Hematopoietic multipotent progenitor cell (in vitro differentiated cells): ENCODE results near the gene NDUFAB1. TPM values are rescaled to one million over a fixed set of nuclear protein-coding genes. Genes with fewer than 3 reads are reported as not detected.
"Not testable (repeated sequence)": the region's sequence is repeated elsewhere in the genome, so short reads cannot be mapped to it uniquely, and the experiment has no call there.

Experiments
- DNase-seq, 3 donors: peaks; one replicate each; pipeline ENCODE4 v3.0.0-alpha.2; 2011 to 2015; ENCODE audit warnings: low read depth in 2 of 3, low spot score in 2 of 3
- total RNA-seq: library from RNA; depleted of rRNA; stranded (reverse); fragments of >200 nt; gene quantifications from one replicate; pipeline ENCODE4 v1.2.3, GENCODE V29; 2012

NDUFAB1 gene
- total RNA-seq, 1 donor, result 84.6 TPM

DNA sequence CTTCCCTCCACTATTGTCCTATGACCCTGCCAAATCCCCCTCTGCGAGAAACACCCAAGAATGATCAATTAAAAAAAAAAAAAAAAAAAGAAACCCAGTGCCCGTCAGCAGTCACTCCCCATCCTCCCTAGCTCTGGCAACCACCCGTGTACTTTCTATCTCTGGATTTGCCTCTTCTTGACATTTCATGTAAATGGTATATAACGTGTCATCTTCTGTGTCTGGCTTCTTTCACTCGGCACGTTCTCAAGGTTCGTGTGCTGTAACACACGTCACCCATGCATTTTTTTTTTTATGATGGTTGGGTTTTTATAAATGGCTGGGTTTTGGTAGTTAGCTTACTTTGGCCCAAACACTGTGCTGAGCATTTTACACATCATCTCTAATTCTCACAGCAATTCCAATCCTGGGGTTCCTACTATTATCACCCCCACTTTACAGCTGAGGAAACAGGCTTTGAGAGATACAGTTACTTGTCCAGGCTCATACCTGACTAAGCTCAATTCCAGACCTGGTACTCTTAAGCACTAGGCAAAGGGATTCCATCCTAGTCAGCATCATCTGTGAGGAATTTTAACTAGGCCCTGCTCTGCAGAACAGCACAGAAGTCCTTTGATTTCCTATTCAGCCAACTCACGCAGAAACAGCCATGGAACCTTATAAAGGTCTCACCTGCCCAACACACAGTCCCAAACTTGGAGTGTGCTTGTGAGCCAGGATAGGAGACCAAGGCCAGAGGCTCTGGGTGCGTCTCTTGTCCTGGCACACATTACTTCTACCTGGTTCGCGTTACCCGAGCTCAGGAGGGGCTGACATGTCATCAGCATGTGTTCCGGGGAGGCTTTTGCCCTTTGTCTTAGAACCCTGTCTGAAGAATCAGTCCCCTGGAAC is 11.7 kb downstream of the NDUFAB1 start:
- DNase-seq, result no peak

- not testable (repeated sequence) for DNase-seq
These were observed 12.8 kb downstream of the NDUFAB1 start for GRCh38 chr16:23583271-23583670.

DNA sequence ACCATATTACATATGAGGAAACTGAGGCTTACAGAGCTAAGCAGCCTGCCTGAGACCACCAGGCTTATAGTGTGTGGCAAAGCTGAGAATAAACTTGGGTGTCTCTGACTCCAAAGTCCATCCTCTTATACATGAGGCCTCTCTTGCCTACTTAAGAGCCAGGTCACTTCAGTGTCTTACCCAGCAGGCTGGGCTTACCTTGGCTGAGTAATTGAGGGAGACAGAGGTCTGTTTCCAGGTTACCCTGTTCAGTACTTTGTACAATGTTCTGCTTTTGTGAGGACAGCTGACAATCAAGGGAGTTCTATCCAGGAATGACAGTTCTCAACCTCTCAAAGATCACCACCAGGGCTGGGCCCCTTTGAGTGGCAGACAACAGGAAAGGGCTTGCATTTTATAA is 14.4 kb downstream of the NDUFAB1 start:
- no peak for DNase-seq

- no peak for DNase-seq
These were observed 15.7 kb downstream of the NDUFAB1 start for GRCh38 chr16:23580391-23580790.

GRCh38 chr16:23579371-23579770 is 16.7 kb downstream of the NDUFAB1 start:
- DNase-seq, result no peak

DNA sequence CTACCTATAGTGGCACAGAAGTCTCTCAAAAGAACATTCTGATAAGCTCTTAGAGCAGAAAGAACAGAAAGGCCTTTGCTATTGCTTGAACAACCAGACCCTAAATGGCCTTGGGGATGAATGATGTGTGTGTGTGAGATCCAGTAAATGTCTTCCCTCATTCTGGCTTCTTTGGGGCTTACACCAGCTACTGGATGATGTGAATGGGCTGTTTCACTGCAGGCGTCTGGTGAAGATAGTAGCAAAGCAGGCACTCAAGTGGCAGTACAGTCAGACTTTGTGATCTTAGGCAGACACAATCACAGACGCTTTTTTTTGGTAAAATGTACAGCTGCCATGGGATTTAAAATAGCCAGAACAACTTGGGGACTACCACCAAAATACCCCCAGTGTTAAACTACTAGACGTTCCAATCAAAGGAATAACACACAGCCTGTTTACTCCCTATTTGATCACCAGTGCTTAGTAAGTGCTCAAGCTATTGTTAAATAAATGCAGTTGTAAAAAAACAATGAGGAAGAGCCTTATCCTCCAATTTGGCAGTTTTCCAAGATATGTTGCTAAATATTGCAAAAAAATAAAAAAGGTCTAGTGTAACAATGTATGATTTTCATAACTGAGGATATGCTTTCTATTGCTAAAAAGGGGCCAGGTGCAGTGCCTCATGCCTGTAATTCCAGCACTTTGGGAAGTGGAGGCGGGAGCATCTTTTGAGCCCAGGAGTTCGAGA is 17.9 kb downstream of the NDUFAB1 start:
- DNase-seq, result no peak

- DNase-seq, result no peak
These were observed 18.6 kb downstream of the NDUFAB1 start for GRCh38 chr16:23577493-23577892.

- no peak for DNase-seq
These were observed 20.3 kb downstream of the NDUFAB1 start for GRCh38 chr16:23575834-23576233.

DNA sequence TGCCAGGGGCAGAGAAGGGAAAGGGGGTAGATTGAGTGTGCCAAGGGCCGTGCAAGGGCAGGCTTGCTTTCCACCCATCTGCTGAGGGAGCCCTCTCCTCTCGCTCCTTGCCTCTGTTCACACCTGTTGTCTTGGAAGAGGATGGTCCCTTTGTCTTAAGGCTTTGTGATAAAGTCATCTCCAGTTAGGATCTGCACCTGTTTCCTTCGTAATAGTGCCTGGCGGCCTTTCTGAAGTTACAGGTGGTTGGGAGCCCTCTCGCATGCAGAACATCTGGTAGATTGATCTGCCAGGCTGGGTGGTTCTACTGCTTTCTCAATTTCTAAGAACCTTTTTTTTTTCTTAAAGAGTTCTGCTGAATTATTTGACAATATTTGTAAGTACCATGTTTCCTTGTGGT is 22.3 kb downstream of the NDUFAB1 start:
- DNase-seq, result no peak

DNA sequence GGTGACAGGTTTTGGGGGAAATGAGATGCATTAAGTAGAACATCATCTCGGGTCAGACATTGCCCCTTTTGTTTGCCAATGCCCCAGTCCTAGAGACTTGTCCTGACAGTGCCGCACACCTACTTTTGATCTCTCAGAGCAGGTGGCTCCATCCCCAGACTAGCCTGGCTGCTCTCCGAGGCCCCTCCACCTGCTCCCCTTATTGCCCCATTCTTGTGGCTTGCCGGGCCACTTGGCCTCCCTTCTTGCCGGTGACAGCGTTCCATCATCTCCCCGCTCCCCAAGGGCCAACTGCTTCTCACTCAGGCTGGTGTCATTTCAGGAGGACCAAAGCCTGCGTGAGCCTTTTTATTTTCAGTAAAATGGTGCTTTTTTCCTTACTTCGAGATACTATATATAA is 23.7 kb downstream of the NDUFAB1 start:
- DNase-seq, result no peak

- DNase-seq, result no peak
These were observed 24.2 kb downstream of the NDUFAB1 start for GRCh38 chr16:23571895-23572294.

DNA sequence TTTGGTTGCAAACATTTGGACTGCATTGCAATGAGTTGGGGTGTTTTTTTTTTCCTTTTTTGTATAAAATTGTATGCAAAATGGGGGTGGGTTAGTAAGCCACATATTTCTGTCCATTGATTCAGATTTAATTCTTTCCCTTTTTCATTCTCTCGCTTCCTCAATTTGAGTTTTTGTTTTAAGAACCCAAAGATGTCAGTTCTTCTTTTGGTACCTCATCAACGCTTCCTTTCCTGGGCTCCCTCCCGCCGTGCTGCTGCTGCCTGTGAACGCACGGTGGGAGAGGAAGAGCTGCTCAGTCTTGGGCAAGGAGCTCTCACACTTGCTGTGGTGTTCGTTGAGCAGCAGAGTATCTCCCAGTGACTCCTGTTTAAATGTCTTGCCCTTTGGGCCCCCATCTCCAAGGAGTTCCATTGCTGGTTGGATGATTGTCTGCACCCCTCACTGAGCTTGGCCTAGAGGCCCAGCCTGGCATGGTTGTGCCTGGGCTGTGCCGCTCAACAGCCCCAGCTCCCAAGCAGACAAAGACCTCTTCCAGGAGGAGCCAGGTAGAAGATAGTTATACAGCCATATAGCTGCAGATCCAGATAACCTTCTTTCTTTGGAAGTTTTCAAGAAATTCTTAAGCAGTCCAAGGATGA is 25.0 kb downstream of the NDUFAB1 start:
- no peak for DNase-seq

DNA sequence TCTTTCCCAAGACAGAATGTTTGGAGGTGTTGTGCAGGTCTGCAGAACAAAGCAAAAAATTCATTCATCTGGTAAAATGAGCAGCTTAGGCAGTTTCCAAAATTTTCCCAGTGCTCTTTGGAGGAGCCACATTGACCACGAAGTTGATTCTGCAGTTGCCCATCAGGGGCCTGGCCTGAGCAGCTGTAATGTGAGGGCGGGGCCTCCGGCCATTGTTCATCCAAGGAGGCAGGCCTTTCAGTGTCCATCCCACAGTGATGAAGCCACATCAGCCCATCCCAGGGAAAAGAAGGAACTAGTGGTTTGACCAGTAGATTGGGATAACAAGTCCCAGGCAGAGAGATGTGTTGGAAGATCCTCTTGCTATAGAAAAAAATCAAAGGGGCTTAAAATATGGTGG is 28.5 kb downstream of the NDUFAB1 start:
- DNase-seq, result no peak

GRCh38 chr16:23566724-23567123 is 29.4 kb downstream of the NDUFAB1 start:
- DNase-seq, result no peak

GRCh38 chr16:23564575-23565363 is 31.3 kb downstream of the NDUFAB1 start:
- no peak for DNase-seq

DNA sequence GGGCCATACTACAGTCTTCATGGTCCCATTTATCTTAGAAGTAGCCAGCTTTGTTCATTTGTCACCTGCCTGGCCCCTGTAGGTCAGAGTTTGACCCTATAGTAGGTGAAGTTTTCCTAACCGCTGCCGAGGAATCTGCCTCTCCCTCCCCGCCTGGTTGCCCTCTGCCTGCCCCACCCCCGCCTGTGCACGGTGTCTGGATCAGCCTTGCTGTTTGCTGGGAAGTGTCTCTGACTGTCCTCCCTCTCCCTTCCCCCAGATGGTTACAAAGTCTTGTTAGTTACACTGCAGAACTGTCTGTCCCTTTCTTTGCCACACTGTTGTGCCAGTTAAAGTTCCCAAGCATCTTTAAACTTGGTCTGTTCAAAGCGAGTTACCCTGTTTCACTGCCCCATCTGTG is 32.9 kb downstream of the NDUFAB1 start:
- DNase-seq, result no peak

DNA sequence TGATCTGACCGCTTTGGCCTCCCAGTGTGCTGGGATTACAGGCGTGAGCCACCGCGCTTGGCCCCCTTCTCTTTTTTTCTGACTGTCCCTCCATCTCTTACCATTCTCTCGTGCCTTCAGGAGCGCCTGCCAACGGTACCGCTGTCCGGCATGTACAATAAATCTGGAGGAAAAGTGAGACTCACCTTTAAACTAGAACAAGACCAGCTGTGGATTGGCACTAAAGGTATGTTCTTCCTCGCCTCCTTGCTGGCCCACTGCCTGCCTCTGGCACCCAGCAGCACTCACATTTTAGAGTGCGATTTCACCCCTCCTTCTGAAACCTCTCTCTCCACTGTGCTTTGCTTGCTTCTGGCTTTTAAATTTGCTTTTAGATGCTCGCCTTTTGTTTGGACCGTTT is 33.6 kb downstream of the NDUFAB1 start:
- DNase-seq, result no peak

- DNase-seq, result peak in 1 of 3 donors; percentile 6
These were observed 34.5 kb downstream of the NDUFAB1 start for GRCh38 chr16:23561586-23561985.

DNA sequence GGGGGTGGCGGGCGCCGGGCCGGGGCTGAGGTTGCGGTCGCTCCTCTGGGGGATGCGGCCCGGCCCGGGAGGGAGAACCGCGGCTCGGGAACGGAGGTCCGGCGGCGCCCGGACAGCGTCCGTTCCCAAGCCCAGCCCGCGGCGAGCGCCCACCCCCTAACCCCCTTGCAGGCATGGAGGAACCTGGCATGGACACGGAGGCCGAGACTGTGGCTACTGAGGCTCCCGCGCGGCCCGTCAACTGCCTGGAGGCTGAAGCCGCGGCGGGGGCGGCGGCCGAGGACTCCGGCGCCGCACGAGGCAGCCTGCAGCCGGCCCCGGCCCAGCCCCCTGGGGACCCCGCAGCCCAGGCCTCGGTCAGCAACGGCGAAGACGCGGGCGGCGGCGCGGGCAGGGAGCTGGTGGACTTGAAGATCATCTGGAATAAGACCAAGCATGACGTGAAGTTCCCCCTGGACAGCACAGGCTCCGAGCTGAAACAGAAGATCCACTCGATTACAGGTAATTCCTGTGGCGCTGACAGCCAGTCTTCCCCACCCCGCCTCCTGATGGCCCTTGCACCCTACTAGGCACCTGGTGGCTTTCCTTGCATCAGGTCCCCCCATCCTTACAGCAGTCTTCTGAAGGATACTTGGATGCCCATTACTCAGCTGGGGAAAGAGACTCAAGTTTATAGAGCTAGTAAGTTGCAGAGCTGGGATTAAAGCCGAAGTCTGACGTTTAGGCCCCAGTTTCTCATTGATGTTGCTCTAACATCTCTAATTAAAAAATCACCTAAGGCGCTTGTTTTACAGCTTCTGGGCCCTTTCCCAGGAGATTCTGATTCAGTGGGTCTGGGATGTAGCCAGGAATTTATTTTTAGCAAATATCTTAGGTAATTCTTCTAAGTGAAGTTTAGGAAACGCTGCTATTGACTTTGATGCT is 38.1 kb downstream of the NDUFAB1 start:
- DNase-seq, result no peak
